OCI-LY1 (cell line): Measurements from ENCODE around the gene MADD.

Experiments used
- H2AFZ ChIP-seq: fragments of 200-600 bp; sonication (generic), shearing (Covaris generic); 2 replicates; pipeline ENCODE4 v1.6.0; 2014; ENCODE audit warnings: antibody characterized with exemption, mild to moderate bottlenecking, low read length
- H3F3A ChIP-seq: fragments of 200-600 bp; sonication (generic), shearing (Covaris generic); 2 replicates; pipeline ENCODE4 v1.6.0; 2014; ENCODE audit warnings: mild to moderate bottlenecking, antibody characterized with exemption, low read length, moderate library complexity; ENCODE audit not compliant: insufficient read depth
- H3K27ac ChIP-seq: fragments of 200-600 bp; sonication (generic); 2 replicates; pipeline ENCODE4 v1.5.1; 2014; ENCODE audit warnings: low read length, mixed run types, mild to moderate bottlenecking, low read depth; ENCODE audit not compliant: poor library complexity, severe bottlenecking
- H3K27me3 ChIP-seq: fragments of 200-600 bp; sonication (generic); 2 replicates; pipeline ENCODE4 v1.6.0; 2014; ENCODE audit warnings: antibody characterized with exemption, mild to moderate bottlenecking, low read length, moderate library complexity; ENCODE audit not compliant: insufficient read depth
- H3K36me3 ChIP-seq: fragments of 200-600 bp; sonication (generic); 2 replicates; pipeline ENCODE4 v1.6.1; 2014; ENCODE audit warnings: mild to moderate bottlenecking, antibody characterized with exemption, low read length, moderate library complexity, mixed read lengths; ENCODE audit not compliant: insufficient read depth
- H3K4me1 ChIP-seq: fragments of 200-600 bp; sonication (generic); 2 replicates; pipeline ENCODE4 v1.5.1; 2014; ENCODE audit warnings: mild to moderate bottlenecking, low read length, moderate library complexity; ENCODE audit not compliant: insufficient read depth, severe bottlenecking
- H3K4me2 ChIP-seq: fragments of 200-600 bp; sonication (generic), shearing (Covaris generic); 2 replicates; pipeline ENCODE4 v1.6.1; 2014; ENCODE audit warnings: low read length
- H3K4me3 ChIP-seq: fragments of 200-600 bp; sonication (generic); 2 replicates; pipeline ENCODE4 v1.5.1; 2014; ENCODE audit warnings: low read length, low read depth, mild to moderate bottlenecking, mixed read lengths; ENCODE audit not compliant: poor library complexity, severe bottlenecking
- H3K79me2 ChIP-seq: fragments of 200-600 bp; shearing (Covaris generic); 2 replicates; pipeline ENCODE4 v1.6.1; 2016; ENCODE audit warnings: mixed run types, low read length, mixed read lengths; ENCODE audit not compliant: insufficient read depth
- H3K9ac ChIP-seq: fragments of 200-600 bp; sonication (generic), shearing (Covaris generic); 2 replicates; pipeline ENCODE4 v1.6.1; 2014; ENCODE audit warnings: mild to moderate bottlenecking, low read length, mixed read lengths
- H3K9me2 ChIP-seq: fragments of 200-600 bp; sonication (generic), shearing (Covaris generic); 2 replicates; pipeline ENCODE4 v1.6.1; 2014; ENCODE audit warnings: low read depth, mild to moderate bottlenecking, low read length, mixed read lengths
- H3K9me3 ChIP-seq: fragments of 200-600 bp; shearing (Covaris generic); 2 replicates; pipeline ENCODE4 v1.6.1; 2014; ENCODE audit warnings: low read length, mixed read lengths
- H4K20me1 ChIP-seq: fragments of 200-600 bp; sonication (generic), shearing (Covaris generic); 2 replicates; pipeline ENCODE4 v1.6.0; 2016; ENCODE audit warnings: mild to moderate bottlenecking, low read length; ENCODE audit not compliant: insufficient read depth
- EZH2 ChIP-seq: fragments of 200-600 bp; sonication (generic), shearing (Covaris generic); IDR thresholded peaks from 2 replicates; pipeline ENCODE4 v1.8.0; 2017; ENCODE audit warnings: borderline replicate concordance, mixed run types, mild to moderate bottlenecking, antibody characterized with exemption, low read length, moderate library complexity, mixed read lengths
- TF ChIP-seq, protein P1 (sequence below): fragments of 200-600 bp; sonication (generic), shearing (Covaris generic); IDR thresholded peaks from 2 replicates; pipeline ENCODE4 v1.5.1; 2017; ENCODE audit warnings: mild to moderate bottlenecking, antibody characterized with exemption, low read length, moderate library complexity, mixed read lengths

MADD gene

DNA sequence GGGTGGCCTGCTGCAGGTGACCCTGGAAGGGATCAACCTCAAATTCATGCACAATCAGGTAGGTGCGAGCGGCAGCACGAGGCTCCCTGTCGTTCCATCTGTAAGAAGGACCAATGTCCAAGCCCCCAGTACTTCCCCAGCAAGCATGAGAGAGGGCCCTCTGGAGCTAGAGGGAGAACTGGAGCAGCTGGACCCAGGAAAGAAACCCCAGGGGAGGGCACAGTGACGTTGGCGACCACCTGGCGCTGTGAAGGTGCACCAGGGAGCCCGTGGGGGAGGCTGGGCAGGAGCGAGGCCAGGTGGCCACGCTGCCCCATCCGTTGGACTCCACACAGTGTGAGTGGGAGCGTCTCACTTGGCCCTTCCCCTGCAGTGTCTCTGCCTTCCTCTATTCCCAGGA is 54.6 kb downstream of the MADD start:
- Histone ChIP-seq H3K9me3 (no peaks in the 10 kb centered on the region), H3K4me3 (no peak overlapping the region), H3K9ac (no peak overlapping the region), H3K27ac (no peak overlapping the region), H3K4me1 (peaks cover 10% of the 10 kb centered on the region), H3K4me2 (no peak overlapping the region), H3K9me2 (no peaks in the 10 kb centered on the region), H4K20me1 (no peaks in the 10 kb centered on the region), H3K36me3 (peaks cover 28% of the 10 kb centered on the region), H3K79me2 (no peaks in the 10 kb centered on the region), H2AFZ (no peak overlapping the region), H3K27me3 (no peaks in the 10 kb centered on the region), H3F3A (no peaks in the 10 kb centered on the region)
- no peak for TF ChIP-seq EZH2
- TF ChIP-seq, protein P1, sequence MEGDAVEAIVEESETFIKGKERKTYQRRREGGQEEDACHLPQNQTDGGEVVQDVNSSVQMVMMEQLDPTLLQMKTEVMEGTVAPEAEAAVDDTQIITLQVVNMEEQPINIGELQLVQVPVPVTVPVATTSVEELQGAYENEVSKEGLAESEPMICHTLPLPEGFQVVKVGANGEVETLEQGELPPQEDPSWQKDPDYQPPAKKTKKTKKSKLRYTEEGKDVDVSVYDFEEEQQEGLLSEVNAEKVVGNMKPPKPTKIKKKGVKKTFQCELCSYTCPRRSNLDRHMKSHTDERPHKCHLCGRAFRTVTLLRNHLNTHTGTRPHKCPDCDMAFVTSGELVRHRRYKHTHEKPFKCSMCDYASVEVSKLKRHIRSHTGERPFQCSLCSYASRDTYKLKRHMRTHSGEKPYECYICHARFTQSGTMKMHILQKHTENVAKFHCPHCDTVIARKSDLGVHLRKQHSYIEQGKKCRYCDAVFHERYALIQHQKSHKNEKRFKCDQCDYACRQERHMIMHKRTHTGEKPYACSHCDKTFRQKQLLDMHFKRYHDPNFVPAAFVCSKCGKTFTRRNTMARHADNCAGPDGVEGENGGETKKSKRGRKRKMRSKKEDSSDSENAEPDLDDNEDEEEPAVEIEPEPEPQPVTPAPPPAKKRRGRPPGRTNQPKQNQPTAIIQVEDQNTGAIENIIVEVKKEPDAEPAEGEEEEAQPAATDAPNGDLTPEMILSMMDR = no peak

DNA sequence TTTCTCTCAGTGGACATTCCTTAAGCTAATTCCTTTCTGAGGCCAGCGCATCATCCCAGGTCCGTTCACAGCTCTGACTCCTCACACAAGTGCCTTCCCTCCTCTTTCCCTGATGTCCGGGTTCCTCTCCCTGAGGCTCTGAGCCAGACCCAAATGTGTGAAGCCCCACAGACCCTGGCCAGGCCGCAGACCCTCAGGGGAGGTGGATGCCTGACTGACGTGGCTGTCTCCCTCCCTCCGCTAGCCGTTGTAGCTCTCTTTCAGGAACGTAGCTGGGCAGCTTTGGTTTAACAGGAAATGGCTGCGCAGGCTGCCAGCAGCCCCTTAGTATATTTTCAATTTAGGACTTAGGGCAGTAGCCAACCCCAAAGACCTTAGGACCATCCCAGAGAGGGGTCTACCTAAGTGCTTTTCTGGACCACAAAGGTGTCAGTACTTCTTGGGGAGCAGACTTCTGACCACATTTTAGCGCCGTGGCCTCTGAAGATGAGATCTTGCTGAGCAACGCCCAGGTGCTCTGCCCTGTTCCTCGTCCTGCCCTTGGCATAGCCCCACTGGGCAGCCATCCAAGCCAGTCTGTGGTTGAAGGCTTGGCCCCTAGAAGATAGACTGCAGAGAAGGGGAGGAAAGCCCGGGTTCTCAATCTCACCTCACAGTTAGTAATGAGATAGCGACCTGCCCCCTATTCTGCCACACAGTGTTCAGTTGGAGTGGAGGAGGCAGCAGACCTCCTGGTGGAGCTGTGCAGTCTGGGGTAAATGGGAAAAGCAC is 55.5 kb downstream of the MADD start:
- TF ChIP-seq EZH2 = no peak
- TF ChIP-seq, protein P1 = no peak
- H4K20me1 ChIP-seq = no peaks in the 10 kb centered on the region
- no peak overlapping the region for H3K27ac ChIP-seq
- no peaks in the 10 kb centered on the region for H3K9me3 ChIP-seq
- H3K27me3 ChIP-seq = no peaks in the 10 kb centered on the region
- peaks cover 10% of the 10 kb centered on the region for H3K4me1 ChIP-seq
- no peak overlapping the region for H3K4me2 ChIP-seq
- peaks cover 31% of the 10 kb centered on the region; the same call in 1 of the 2 replicates for H3K36me3 ChIP-seq
- no peak overlapping the region for H3K9ac ChIP-seq
- H3F3A ChIP-seq = no peaks in the 10 kb centered on the region
- H3K79me2 ChIP-seq = no peaks in the 10 kb centered on the region
- no peak overlapping the region for H3K4me3 ChIP-seq
- no peak overlapping the region for H2AFZ ChIP-seq
- no peaks in the 10 kb centered on the region for H3K9me2 ChIP-seq

DNA sequence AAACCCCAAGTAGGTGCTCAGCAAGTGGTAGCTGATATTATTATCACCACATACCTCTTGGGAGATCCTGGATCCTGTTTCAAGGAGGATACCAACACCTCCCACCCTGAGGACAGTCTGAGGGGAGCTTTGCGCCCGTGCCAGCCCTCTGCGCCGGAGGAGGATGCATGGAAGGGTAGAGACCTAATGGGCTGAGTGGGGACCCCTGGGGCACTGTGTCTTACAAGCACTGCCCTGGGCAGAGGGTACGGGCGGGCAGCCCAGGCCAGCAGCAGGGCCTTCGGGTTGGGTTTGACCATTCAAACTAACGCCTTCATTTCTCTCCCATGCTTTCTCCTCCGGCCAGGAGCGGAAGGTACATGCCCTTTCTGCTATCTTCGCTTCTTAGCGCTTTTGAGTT is 56.3 kb downstream of the MADD start:
- Histone ChIP-seq H3K4me3 (no peak overlapping the region), H3K27ac (no peak overlapping the region), H3K9me3 (no peaks in the 10 kb centered on the region), H3K9me2 (no peaks in the 10 kb centered on the region), H3K4me1 (peaks cover 10% of the 10 kb centered on the region), H3K9ac (no peak overlapping the region), H3K4me2 (no peak overlapping the region), H3K36me3 (peaks cover 28% of the 10 kb centered on the region; the same call in 1 of the 2 replicates), H2AFZ (no peak overlapping the region), H4K20me1 (no peaks in the 10 kb centered on the region), H3K27me3 (no peaks in the 10 kb centered on the region), H3K79me2 (no peaks in the 10 kb centered on the region), H3F3A (no peaks in the 10 kb centered on the region)
- TF ChIP-seq EZH2 = no peak
- TF ChIP-seq, protein P1 = no peak
